Natural killer cell (primary cell): ENCODE measurements around the gene FOXN3. TPM values are rescaled to one million over a fixed set of nuclear protein-coding genes. Genes with fewer than 3 reads are reported as not detected.

ENCODE experiments used
- ATAC-seq, 3 donors: fragments of 150-1000 bp in 2 of 3; fragments of 200-7000 bp in 1 of 3; cut with Tn5 transposase; 1 replicate in 1 of 3; 2 replicates in 2 of 3; pipeline ENCODE4 v1.10.0; 2021; ENCODE audit warnings: mild to moderate bottlenecking in 2 of 3, moderate library complexity in 2 of 3
- DNase-seq, 2 donors: peaks; one replicate each; pipeline versions ENCODE4 v3.0.0 to v3.0.0-alpha.2; 2013 to 2021; ENCODE audit warnings: mixed read lengths in 1 of 2
- H3K27ac ChIP-seq: one replicate; pipeline ENCODE4 v1.5.1; 2013; ENCODE audit warnings: mild to moderate bottlenecking, low read length
- H3K27me3 ChIP-seq: one replicate; pipeline ENCODE4 v1.6.1; 2013; ENCODE audit warnings: low read length; ENCODE audit not compliant: control insufficient read depth, insufficient read depth
- H3K36me3 ChIP-seq: one replicate; pipeline ENCODE4 v1.6.1; 2013; ENCODE audit warnings: low read length; ENCODE audit not compliant: control insufficient read depth, insufficient read depth
- H3K4me1 ChIP-seq: one replicate; pipeline ENCODE4 v1.6.1; 2013; ENCODE audit warnings: low read length; ENCODE audit not compliant: control insufficient read depth, insufficient read depth
- H3K4me3 ChIP-seq: one replicate; pipeline ENCODE4 v1.5.1; 2013; ENCODE audit warnings: low read length
- H3K9me3 ChIP-seq: one replicate; pipeline ENCODE4 v1.6.1; 2013; ENCODE audit warnings: low read length; ENCODE audit not compliant: control insufficient read depth, insufficient read depth
- H3K27ac Mint-ChIP-seq, 2 donors: one replicate each; pipeline ENCODE4 v1.8.0; 2022; ENCODE audit warnings: mild to moderate bottlenecking in 2 of 2, mixed read lengths in 2 of 2, moderate library complexity in 1 of 2
- H3K27me3 Mint-ChIP-seq, 2 donors: one replicate each; pipeline ENCODE4 v1.8.0; 2022; ENCODE audit warnings: low read depth in 2 of 2, mixed read lengths in 2 of 2
- H3K36me3 Mint-ChIP-seq: one replicate; pipeline ENCODE4 v1.8.0; 2022; ENCODE audit warnings: mixed read lengths
- H3K4me1 Mint-ChIP-seq, 2 donors: one replicate each; pipeline ENCODE4 v1.8.0; 2022; ENCODE audit warnings: mixed read lengths in 2 of 2
- H3K4me3 Mint-ChIP-seq: one replicate; pipeline ENCODE4 v1.8.0; 2022; ENCODE audit warnings: mild to moderate bottlenecking, moderate library complexity, mixed read lengths
- H3K9me3 Mint-ChIP-seq, 2 donors: one replicate each; pipeline ENCODE4 v1.8.0; 2022; ENCODE audit warnings: mixed read lengths in 2 of 2
- WGBS: methylation state at CpG from one replicate; pipeline ENCODE4 v1.1.7; 2013; ENCODE audit warnings: missing lambda C conversion rate; ENCODE audit not compliant: insufficient coverage; 5-methylcytosine and 5-hydroxymethylcytosine counted together
- intact Hi-C: fragments of 100-400 bp; cut with micrococcal nuclease; formaldehyde crosslinking; loops from one replicate; pipeline ENCODE4 v1.14.2; 2022
- total RNA-seq, 4 donors: library from RNA; stranded (reverse); fragments of 120-200 nt in 1 of 4; gene quantifications; one replicate each; pipeline versions ENCODE4 v1.2.3 to v1.2.4, GENCODE V29; 2013 to 2022
- TF ChIP-seq, protein P1 (sequence below): fragments of 200-600 bp; IDR thresholded peaks from one replicate; pipeline ENCODE4 v1.8.0; 2022; ENCODE audit warnings: antibody characterized with exemption

Gene FOXN3
- total RNA-seq, 3 donors from 2014 or later (not counting 1 experiment from before 2014, with no cell fraction given): 209 to 216 (median 209) TPM

DNA sequence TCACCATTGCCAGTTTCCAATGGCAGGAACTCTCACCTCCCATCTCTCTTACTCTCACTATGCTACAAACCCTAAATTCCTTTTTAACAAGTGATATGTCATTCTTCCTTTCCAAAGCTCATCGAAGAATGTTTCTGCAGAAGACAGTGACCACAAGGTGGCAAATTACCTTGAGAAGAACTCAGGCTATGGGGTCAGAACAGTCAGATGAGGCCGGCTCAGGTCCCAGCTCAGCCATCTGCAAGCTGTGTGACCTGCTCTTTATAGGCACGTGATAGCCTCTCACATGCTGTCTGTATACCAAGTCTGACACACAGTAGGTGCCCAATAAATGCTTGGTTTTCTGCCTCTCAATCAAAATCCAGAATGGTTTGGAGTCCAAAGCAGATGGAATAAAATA, 80.7 kb downstream of the FOXN3 start:
- Histone ChIP-seq H3K9me3 (no peaks in the 10 kb centered on the region), H3K27me3 (no peaks in the 10 kb centered on the region), H3K4me3 (no peak overlapping the region), H3K36me3 (no peaks in the 10 kb centered on the region), H3K4me1 (peaks cover 17% of the 10 kb centered on the region), H3K27ac (no peak overlapping the region)
- Mint-ChIP-seq H3K27ac (peak overlapping the region; percentile 53 to 63), H3K27me3 (no peaks in the 10 kb centered on the region), H3K4me3 (no peak overlapping the region), H3K4me1 (peaks cover 50 to 65% of the 10 kb centered on the region in 2 donors), H3K36me3 (no peaks in the 10 kb centered on the region), H3K9me3 (no peaks in the 10 kb centered on the region)
- TF ChIP-seq, protein P1, sequence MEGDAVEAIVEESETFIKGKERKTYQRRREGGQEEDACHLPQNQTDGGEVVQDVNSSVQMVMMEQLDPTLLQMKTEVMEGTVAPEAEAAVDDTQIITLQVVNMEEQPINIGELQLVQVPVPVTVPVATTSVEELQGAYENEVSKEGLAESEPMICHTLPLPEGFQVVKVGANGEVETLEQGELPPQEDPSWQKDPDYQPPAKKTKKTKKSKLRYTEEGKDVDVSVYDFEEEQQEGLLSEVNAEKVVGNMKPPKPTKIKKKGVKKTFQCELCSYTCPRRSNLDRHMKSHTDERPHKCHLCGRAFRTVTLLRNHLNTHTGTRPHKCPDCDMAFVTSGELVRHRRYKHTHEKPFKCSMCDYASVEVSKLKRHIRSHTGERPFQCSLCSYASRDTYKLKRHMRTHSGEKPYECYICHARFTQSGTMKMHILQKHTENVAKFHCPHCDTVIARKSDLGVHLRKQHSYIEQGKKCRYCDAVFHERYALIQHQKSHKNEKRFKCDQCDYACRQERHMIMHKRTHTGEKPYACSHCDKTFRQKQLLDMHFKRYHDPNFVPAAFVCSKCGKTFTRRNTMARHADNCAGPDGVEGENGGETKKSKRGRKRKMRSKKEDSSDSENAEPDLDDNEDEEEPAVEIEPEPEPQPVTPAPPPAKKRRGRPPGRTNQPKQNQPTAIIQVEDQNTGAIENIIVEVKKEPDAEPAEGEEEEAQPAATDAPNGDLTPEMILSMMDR: no peak
- DNase-seq (peak in 1 of 2 donors; percentile 51), ATAC-seq (peak in 2 of 3 donors; percentile 34 to 52)
- intact Hi-C loops: no loop called here
- 51% methylated on average over 3 of the region's 3 CpGs for WGBS

DNA sequence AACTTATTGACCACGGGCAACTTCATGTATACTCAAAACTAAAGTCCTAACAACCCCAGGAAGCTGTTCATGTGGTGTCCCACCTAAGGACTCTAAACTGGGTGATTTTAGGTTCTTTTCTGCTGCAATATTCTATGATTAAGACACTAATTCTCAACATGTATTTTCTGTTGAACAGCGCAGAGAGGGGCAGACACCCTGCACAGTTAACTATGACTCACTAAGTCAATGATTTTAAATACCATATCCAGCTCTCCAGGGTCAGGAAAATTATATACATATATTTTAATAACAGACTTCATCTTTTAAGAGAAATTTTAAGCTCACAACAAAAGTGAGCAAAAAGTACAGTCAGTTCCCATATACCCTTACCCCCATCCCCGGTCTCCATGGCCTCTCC, 85.0 kb downstream of the FOXN3 start:
- Histone ChIP-seq H3K9me3 (no peaks in the 10 kb centered on the region), H3K4me3 (no peak overlapping the region), H3K36me3 (no peaks in the 10 kb centered on the region), H3K4me1 (peaks cover 14% of the 10 kb centered on the region), H3K27ac (no peak overlapping the region), H3K27me3 (no peaks in the 10 kb centered on the region)
- WGBS: 66% methylated on average over 2 of the region's 3 CpGs
- H3K4me3 Mint-ChIP-seq: no peak overlapping the region
- TF ChIP-seq, protein P1: no peak
- no peaks in the 10 kb centered on the region for H3K36me3 Mint-ChIP-seq
- H3K4me1 Mint-ChIP-seq: peaks cover 63% of the 10 kb centered on the region in 2 donors
- DNase-seq (no peak), ATAC-seq (no peak)
- intact Hi-C loops: no loop called here
- no peak overlapping the region for H3K27ac Mint-ChIP-seq
- no peaks in the 10 kb centered on the region for H3K9me3 Mint-ChIP-seq
- H3K27me3 Mint-ChIP-seq: no peaks in the 10 kb centered on the region

DNA sequence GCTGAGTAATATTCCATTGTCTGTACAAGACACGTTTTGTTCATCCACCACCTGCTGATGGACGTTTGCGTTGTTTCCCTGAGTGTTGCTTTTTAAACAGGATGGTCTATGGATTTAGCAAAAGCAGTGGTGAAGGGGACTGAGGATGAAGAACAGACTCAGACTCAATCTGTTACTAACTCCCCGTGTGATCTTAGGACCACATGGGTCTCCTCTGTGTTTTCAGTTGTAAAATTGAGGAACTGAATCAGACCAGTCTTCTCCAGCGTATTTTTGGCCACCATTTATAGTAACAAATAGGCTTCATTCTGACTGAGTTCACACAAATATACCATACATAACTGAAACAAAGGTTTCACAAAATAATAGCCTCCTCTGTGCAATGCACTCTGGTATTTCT, 85.6 kb downstream of the FOXN3 start:
- TF ChIP-seq, protein P1: no peak
- Mint-ChIP-seq H3K4me3 (no peak overlapping the region), H3K4me1 (peaks cover 63% of the 10 kb centered on the region in 2 donors), H3K27me3 (no peaks in the 10 kb centered on the region), H3K27ac (no peak overlapping the region), H3K9me3 (no peaks in the 10 kb centered on the region), H3K36me3 (no peaks in the 10 kb centered on the region)
- DNase-seq (no peak), ATAC-seq (no peak)
- Histone ChIP-seq H3K36me3 (no peaks in the 10 kb centered on the region), H3K4me3 (no peak overlapping the region), H3K4me1 (peaks cover 13% of the 10 kb centered on the region), H3K27ac (no peak overlapping the region), H3K27me3 (no peaks in the 10 kb centered on the region), H3K9me3 (no peaks in the 10 kb centered on the region)
- WGBS: 55% methylated on average over 5 of the region's 5 CpGs
- intact Hi-C loops: no loop called here
